Calu3 (cell line): Measurements from ENCODE around the gene GAPT. TPM values are rescaled to one million over a fixed set of nuclear protein-coding genes. Genes with fewer than 3 reads are reported as not detected.

Experiments
- BruUV-seq: library from RNA; stranded (reverse); fragments of 400-500 nt; replicated peaks from 2 replicates; lab custom pipeline; 2021; lab: Mats Ljungman, UMichigan
- CTCF ChIA-PET: fragments of 300-600 bp; sonication (Branson Sonifier 250); formaldehyde crosslinking; loops from one replicate; lab custom pipeline; 2022; ENCODE audit warnings: antibody characterized with exemption; lab: Charles Lee
- DNase-seq: peaks from one replicate; pipeline ENCODE4 v3.0.0; 2022
- H3K27ac Mint-ChIP-seq: one replicate; pipeline ENCODE4 v1.8.0; 2022; ENCODE audit warnings: mixed read lengths; ENCODE audit not compliant: unreplicated experiment
- H3K27me3 Mint-ChIP-seq: one replicate; pipeline ENCODE4 v1.8.0; 2022; ENCODE audit warnings: mixed read lengths; ENCODE audit not compliant: unreplicated experiment
- H3K36me3 Mint-ChIP-seq: one replicate; pipeline ENCODE4 v1.8.0; 2022; ENCODE audit warnings: mild to moderate bottlenecking, moderate library complexity, mixed read lengths; ENCODE audit not compliant: insufficient read depth, unreplicated experiment
- H3K4me1 Mint-ChIP-seq: one replicate; pipeline ENCODE4 v1.8.0; 2022; ENCODE audit warnings: mild to moderate bottlenecking, low read depth, mixed read lengths; ENCODE audit not compliant: unreplicated experiment
- H3K4me3 Mint-ChIP-seq: one replicate; pipeline ENCODE4 v1.8.0; 2022; ENCODE audit warnings: mild to moderate bottlenecking, low read depth, moderate library complexity, mixed read lengths; ENCODE audit not compliant: unreplicated experiment
- H3K9me3 Mint-ChIP-seq: one replicate; pipeline ENCODE4 v1.8.0; 2022; ENCODE audit warnings: low read depth, mixed read lengths; ENCODE audit not compliant: unreplicated experiment
- intact Hi-C: fragments of 100-400 bp; cut with micrococcal nuclease; formaldehyde crosslinking; loops from one replicate; pipeline ENCODE4 v1.10.0; 2022; ENCODE audit not compliant: unreplicated experiment
- total RNA-seq: library from RNA; stranded (reverse); gene quantifications from 2 replicates; pipeline ENCODE4 v1.2.3, GENCODE V29; 2022
- TF ChIP-seq, protein P1 (sequence below): fragments of 200-600 bp; IDR thresholded peaks from one replicate; pipeline ENCODE4 v1.8.0; 2022; ENCODE audit warnings: antibody characterized with exemption; ENCODE audit not compliant: unreplicated experiment

GAPT gene
- total RNA-seq, 1 experiment from 2014 or later = not detected

- Mint-ChIP-seq H3K27me3 (peaks cover 4% of the 10 kb centered on the region), H3K4me1 (no peaks in the 10 kb centered on the region), H3K36me3 (no peaks in the 10 kb centered on the region), H3K27ac (no peak overlapping the region), H3K9me3 (no peaks in the 10 kb centered on the region), H3K4me3 (no peak overlapping the region)
- BruUV-seq = no TSS peak
- intact Hi-C loops = no loop called here
- TF ChIP-seq, protein P1, sequence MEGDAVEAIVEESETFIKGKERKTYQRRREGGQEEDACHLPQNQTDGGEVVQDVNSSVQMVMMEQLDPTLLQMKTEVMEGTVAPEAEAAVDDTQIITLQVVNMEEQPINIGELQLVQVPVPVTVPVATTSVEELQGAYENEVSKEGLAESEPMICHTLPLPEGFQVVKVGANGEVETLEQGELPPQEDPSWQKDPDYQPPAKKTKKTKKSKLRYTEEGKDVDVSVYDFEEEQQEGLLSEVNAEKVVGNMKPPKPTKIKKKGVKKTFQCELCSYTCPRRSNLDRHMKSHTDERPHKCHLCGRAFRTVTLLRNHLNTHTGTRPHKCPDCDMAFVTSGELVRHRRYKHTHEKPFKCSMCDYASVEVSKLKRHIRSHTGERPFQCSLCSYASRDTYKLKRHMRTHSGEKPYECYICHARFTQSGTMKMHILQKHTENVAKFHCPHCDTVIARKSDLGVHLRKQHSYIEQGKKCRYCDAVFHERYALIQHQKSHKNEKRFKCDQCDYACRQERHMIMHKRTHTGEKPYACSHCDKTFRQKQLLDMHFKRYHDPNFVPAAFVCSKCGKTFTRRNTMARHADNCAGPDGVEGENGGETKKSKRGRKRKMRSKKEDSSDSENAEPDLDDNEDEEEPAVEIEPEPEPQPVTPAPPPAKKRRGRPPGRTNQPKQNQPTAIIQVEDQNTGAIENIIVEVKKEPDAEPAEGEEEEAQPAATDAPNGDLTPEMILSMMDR = no peak
- DNase-seq = no peak
- CTCF ChIA-PET = no interaction called here
Observed at GRCh38 chr5:58482536-58482935, 8.7 kb upstream of the GAPT start.

GRCh38 chr5:58484505-58484904 lies 6.7 kb upstream of the GAPT start:
- H3K4me3 Mint-ChIP-seq = no peak overlapping the region
- no peaks in the 10 kb centered on the region for H3K4me1 Mint-ChIP-seq
- TF ChIP-seq, protein P1 = no peak
- no peak for DNase-seq
- CTCF ChIA-PET = interaction anchor here (0.7 kb wide), 2 partner anchors 849 to 1588 kb away, joined by 3 read pairs; no protein-coding TSS in a partner anchor
- peaks cover 24% of the 10 kb centered on the region for H3K27me3 Mint-ChIP-seq
- BruUV-seq = no TSS peak
- no peak overlapping the region for H3K27ac Mint-ChIP-seq
- intact Hi-C loops = no loop called here
- no peaks in the 10 kb centered on the region for H3K9me3 Mint-ChIP-seq
- no peaks in the 10 kb centered on the region for H3K36me3 Mint-ChIP-seq

GRCh38 chr5:58486290-58486689 lies 4.9 kb upstream of the GAPT start:
- CTCF ChIA-PET = no interaction called here
- BruUV-seq = no TSS peak

DNA sequence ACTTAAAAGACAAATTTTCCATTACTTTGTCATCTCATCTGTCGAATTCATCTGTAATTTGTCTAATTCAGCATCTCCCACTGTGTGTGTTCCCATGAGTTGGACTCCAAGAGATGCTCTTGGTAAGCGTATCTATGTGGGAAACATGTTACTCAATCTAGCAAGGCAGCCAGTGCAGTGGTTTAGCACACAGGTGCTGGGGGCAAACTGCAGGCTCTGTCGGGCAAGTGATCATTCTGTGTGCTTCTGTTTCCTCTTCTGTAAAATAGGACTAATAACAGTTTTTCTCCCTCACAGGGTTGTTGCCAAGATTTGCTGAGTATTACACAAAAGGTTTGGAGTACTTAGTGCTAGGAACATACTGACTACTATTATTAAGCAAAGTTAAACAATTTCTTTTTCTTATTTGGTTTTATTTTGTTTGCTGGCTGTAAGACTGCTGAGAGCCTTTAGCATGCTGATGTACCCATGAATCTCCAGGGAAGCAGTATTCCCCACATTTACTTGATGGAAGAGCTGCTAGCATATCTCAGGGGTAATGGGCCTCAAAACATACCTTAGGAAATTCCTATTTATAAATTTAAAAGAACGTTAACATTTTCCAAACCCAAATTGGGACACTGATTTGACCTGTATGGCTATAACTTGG lies 709 bp upstream of the GAPT start:
- BruUV-seq = no TSS peak
- DNase-seq = no peak
- Mint-ChIP-seq H3K9me3 (no peaks in the 10 kb centered on the region), H3K27me3 (peaks cover 44% of the 10 kb centered on the region), H3K4me1 (no peaks in the 10 kb centered on the region), H3K36me3 (no peaks in the 10 kb centered on the region), H3K27ac (no peak overlapping the region), H3K4me3 (no peak overlapping the region)
- intact Hi-C loops = no loop called here
- CTCF ChIA-PET = no interaction called here
- TF ChIP-seq, protein P1 = no peak

More at GRCh38 chr5:58486290-58486689, 4.9 kb upstream of the GAPT start:
- Mint-ChIP-seq H3K36me3 (no peaks in the 10 kb centered on the region), H3K4me1 (no peaks in the 10 kb centered on the region), H3K9me3 (no peaks in the 10 kb centered on the region), H3K27me3 (peaks cover 38% of the 10 kb centered on the region), H3K27ac (no peak overlapping the region), H3K4me3 (no peak overlapping the region)
- no peak for DNase-seq
- intact Hi-C loops = no loop called here
- TF ChIP-seq, protein P1 = no peak
